Panc1 (cell line): ENCODE results near the gene CCDC88A. TPM values are rescaled to one million over a fixed set of nuclear protein-coding genes. Genes with fewer than 3 reads are reported as not detected.

ENCODE experiments used
- ATAC-seq: fragments of 200-7000 bp; cut with Tn5 transposase; 2 replicates; pipeline ENCODE4 v1.9.1; 2020; ENCODE audit warnings: mild to moderate bottlenecking, moderate library complexity
- BruUV-seq: library from RNA; stranded (reverse); fragments of 400-500 nt; replicated peaks from 2 replicates; lab custom pipeline; 2021; lab: Mats Ljungman, UMichigan
- CTCF ChIA-PET: fragments of 300-600 bp; sonication (Branson Sonifier 250); formaldehyde crosslinking; loops from one replicate; lab custom pipeline; 2022; ENCODE audit warnings: antibody characterized with exemption; lab: Charles Lee
- POLR2A ChIA-PET: fragments of 300-600 bp; sonication (Branson Sonifier 250); formaldehyde crosslinking; loops from one replicate; lab custom pipeline; 2022; ENCODE audit warnings: antibody characterized with exemption; lab: Charles Lee
- DNase-seq: peaks from one replicate; pipeline ENCODE4 v3.0.0-alpha.2; 2010; ENCODE audit warnings: low read depth, low spot score
- H3K27ac ChIP-seq: 2 replicates; pipeline ENCODE4 v1.5.1; 2011; ENCODE audit warnings: mild to moderate bottlenecking, low read length, inconsistent platforms
- H3K27me3 ChIP-seq: fragments of 200-500 bp; sonication (Bioruptor generic); 2 replicates; pipeline ENCODE4 v1.6.0; 2014; ENCODE audit warnings: low read length, inconsistent platforms; ENCODE audit not compliant: control insufficient read depth, insufficient read depth
- H3K36me3 ChIP-seq: fragments of 200-500 bp; sonication (Bioruptor generic); 2 replicates; pipeline ENCODE4 v1.5.1; 2014; ENCODE audit warnings: inconsistent platforms, mild to moderate bottlenecking, low read length, moderate library complexity; ENCODE audit not compliant: control insufficient read depth, insufficient read depth
- H3K4me1 ChIP-seq: 2 replicates; pipeline ENCODE4 v1.5.1; 2011; ENCODE audit warnings: inconsistent platforms, mild to moderate bottlenecking, low read length, moderate library complexity; ENCODE audit not compliant: control insufficient read depth, insufficient read depth
- H3K4me3 ChIP-seq, 2 experiments: 2 replicates each; pipeline ENCODE4 v1.5.1; 2011 to 2012; ENCODE audit warnings: low read depth in 2 of 2, low read length in 2 of 2, mild to moderate bottlenecking in 2 of 2, inconsistent platforms in 1 of 2, moderate library complexity in 1 of 2
- H3K9me3 ChIP-seq: fragments of 200-500 bp; sonication (Bioruptor generic); 2 replicates; pipeline ENCODE4 v1.5.1; 2014; ENCODE audit warnings: low read depth, mild to moderate bottlenecking, inconsistent platforms, low read length, moderate library complexity; ENCODE audit not compliant: control insufficient read depth, insufficient read depth
- CTCF ChIP-seq: fragments of 450-650 bp; IDR thresholded peaks from 2 replicates; pipeline ENCODE4 v1.5.1; 2017; ENCODE audit warnings: mild to moderate bottlenecking
- POLR2AphosphoS5 ChIP-seq: IDR thresholded peaks from 2 replicates; pipeline ENCODE4 v1.6.1; 2012; ENCODE audit warnings: mild to moderate bottlenecking, low read depth, low read length, moderate library complexity
- REST ChIP-seq, 2 experiments: IDR thresholded peaks; 2 replicates each; pipeline ENCODE4 v1.6.1; 2011 to 2012; ENCODE audit warnings: low read depth in 2 of 2, control low read depth in 1 of 2, low read length in 1 of 2, mild to moderate bottlenecking in 1 of 2, moderate library complexity in 1 of 2; ENCODE audit not compliant: insufficient read depth in 1 of 2
- SIN3A ChIP-seq: IDR thresholded peaks from 2 replicates; pipeline ENCODE4 v1.6.1; 2012; ENCODE audit warnings: low read depth, mild to moderate bottlenecking, low read length, moderate library complexity, borderline replicate concordance; ENCODE audit not compliant: insufficient read depth
- TCF7L2 ChIP-seq: IDR thresholded peaks from 2 replicates; pipeline ENCODE4 v1.6.1; 2011; ENCODE audit warnings: mild to moderate bottlenecking, low read depth, low read length, inconsistent platforms
- in situ Hi-C: cut with HindIII; loops from 2 replicates; pipeline ENCODE4 v1.10.0; 2016; ENCODE audit warnings: low sequenced_read_pairs, low pct_unique_long_range_greater_than_20kb
- intact Hi-C: fragments of 100-400 bp; cut with micrococcal nuclease; formaldehyde crosslinking; loops from one replicate; pipeline ENCODE4 v1.10.0; 2022; ENCODE audit not compliant: unreplicated experiment
- total RNA-seq: library from RNA; stranded (reverse); gene quantifications from one replicate; pipeline ENCODE4 v1.2.1, GENCODE V29; 2021; ENCODE audit not compliant: unreplicated experiment

CCDC88A gene
- total RNA-seq, 1 experiment from 2014 or later: 99.8 TPM

- H3K4me3 ChIP-seq: no peak overlapping the region
- TF ChIP-seq REST (IDR thresholded peaks at IDR 0.05; ENCODE audit: insufficient read depth in 1 of 2, low read depth in 2 of 2, low read length in 1 of 2): no peak
- no peak for TF ChIP-seq POLR2AphosphoS5
- TF ChIP-seq CTCF: no peak
- TF ChIP-seq SIN3A: no peak
- TF ChIP-seq TCF7L2: no peak
- POLR2A ChIA-PET: no interaction called here
- intact Hi-C loops (no loop called here), in situ Hi-C loops (no loop called here)
- H3K9me3 ChIP-seq: no peaks in the 10 kb centered on the region
- no peaks in the 10 kb centered on the region for H3K27me3 ChIP-seq
- CTCF ChIA-PET: no interaction called here
- H3K27ac ChIP-seq: no peak overlapping the region
- H3K4me1 ChIP-seq: no peaks in the 10 kb centered on the region
- BruUV-seq: no TSS peak
- peaks cover 4% of the 10 kb centered on the region; the same call in 1 of the 2 replicates for H3K36me3 ChIP-seq
- DNase-seq: no peak
- ATAC-seq: no peak
Measured at GRCh38 chr2:55408098-55408882, 11.4 kb downstream of the CCDC88A start.

GRCh38 chr2:55405116-55405515 lies 14.5 kb downstream of the CCDC88A start:
- H3K4me3 ChIP-seq: no peak overlapping the region
- no peak for TF ChIP-seq TCF7L2
- TF ChIP-seq SIN3A: no peak
- TF ChIP-seq REST (IDR thresholded peaks at IDR 0.05; ENCODE audit: insufficient read depth in 1 of 2, low read depth in 2 of 2, low read length in 1 of 2): no peak
- no peak for TF ChIP-seq POLR2AphosphoS5
- no peak for TF ChIP-seq CTCF
- peaks cover 4% of the 10 kb centered on the region; the same call in 1 of the 2 replicates for H3K36me3 ChIP-seq
- in situ Hi-C loops (no loop called here), intact Hi-C loops (no loop called here)
- ATAC-seq (no peak), DNase-seq (no peak)
- BruUV-seq: no TSS peak
- no peaks in the 10 kb centered on the region for H3K4me1 ChIP-seq
- ChIA-PET CTCF (no interaction called here), POLR2A (interaction anchor here (0.6 kb wide), 1 partner anchor 71 kb away, joined by 3 read pairs; no protein-coding TSS in a partner anchor)
- no peak overlapping the region for H3K27ac ChIP-seq
- H3K27me3 ChIP-seq: no peaks in the 10 kb centered on the region
- H3K9me3 ChIP-seq: no peaks in the 10 kb centered on the region
